Common myeloid progenitor, CD34-positive (primary cell): Measurements from ENCODE around the gene RTP5.
A peak's percentile ranks its signal among the peaks of the same experiment; 100 is the strongest.
"Not testable (repeated sequence)": the region's sequence is repeated elsewhere in the genome, so short reads cannot be mapped to it uniquely, and the experiment has no call there.

Experiments
- CTCF ChIA-PET: fragments of 350-600 bp; sonication (Branson Sonifier 250); formaldehyde crosslinking; loops from one replicate; lab custom pipeline; 2021; ENCODE audit warnings: antibody characterized with exemption; lab: Charles Lee
- POLR2A ChIA-PET: fragments of 350-600 bp; sonication (Branson Sonifier 250); formaldehyde crosslinking; loops from one replicate; lab custom pipeline; 2021; ENCODE audit warnings: antibody characterized with exemption; lab: Charles Lee
- DNase-seq, 3 donors: peaks; one replicate each; pipeline versions ENCODE4 v3.0.0 to v3.0.0-alpha.2; 2013
- H3K27ac ChIP-seq, 2 experiments: 1 replicate in 1 of 2; 2 replicates in 1 of 2; pipeline ENCODE4 v1.7.0; 2013; ENCODE audit warnings: inconsistent platforms in 2 of 2, low read length in 2 of 2, mild to moderate bottlenecking in 2 of 2, low read depth in 1 of 2, moderate library complexity in 1 of 2; ENCODE audit not compliant: severe bottlenecking in 2 of 2, insufficient read depth in 1 of 2, poor library complexity in 1 of 2
- H3K27me3 ChIP-seq, 5 experiments: replicated peaks in 2 of 5; 1 replicate in 3 of 5; 2 replicates in 2 of 5; pipeline versions ENCODE4 v1.6.1 to v1.7.0; 2013; ENCODE audit warnings: low read length in 4 of 5, mild to moderate bottlenecking in 2 of 5, moderate library complexity in 2 of 5, inconsistent platforms in 1 of 5; ENCODE audit not compliant: insufficient read depth in 5 of 5, control insufficient read depth in 4 of 5
- H3K36me3 ChIP-seq, 4 experiments: 1 replicate in 2 of 4; 2 replicates in 2 of 4; pipeline versions ENCODE4 v1.6.1 to v1.7.0; 2013; ENCODE audit warnings: low read length in 3 of 4, control low read depth in 1 of 4, mild to moderate bottlenecking in 1 of 4; ENCODE audit not compliant: control insufficient read depth in 4 of 4, insufficient read depth in 4 of 4
- H3K4me1 ChIP-seq, 4 experiments: 1 replicate in 3 of 4; 2 replicates in 1 of 4; pipeline versions ENCODE4 v1.6.1 to v1.7.1; 2013; ENCODE audit warnings: low read length in 3 of 4, mild to moderate bottlenecking in 3 of 4, control low read depth in 1 of 4, inconsistent platforms in 1 of 4, moderate library complexity in 1 of 4; ENCODE audit not compliant: control insufficient read depth in 4 of 4, insufficient read depth in 4 of 4; ENCODE audit errors: control extremely low read depth in 1 of 4
- H3K4me3 ChIP-seq, 7 experiments: 1 replicate in 4 of 7; 2 replicates in 3 of 7; pipeline versions ENCODE4 v1.5.1 to v1.7.0; 2013; ENCODE audit warnings: mild to moderate bottlenecking in 7 of 7, low read length in 6 of 7, moderate library complexity in 6 of 7, inconsistent platforms in 2 of 7, low read depth in 2 of 7, control low read depth in 1 of 7; ENCODE audit not compliant: insufficient read depth in 4 of 7, control insufficient read depth in 1 of 7; ENCODE audit errors: extremely low read depth in 1 of 7
- H3K9me3 ChIP-seq, 5 experiments: 1 replicate in 4 of 5; 2 replicates in 1 of 5; pipeline versions ENCODE4 v1.6.1 to v1.7.1; 2013; ENCODE audit warnings: low read length in 4 of 5, mild to moderate bottlenecking in 2 of 5, inconsistent platforms in 1 of 5, low read depth in 1 of 5, moderate library complexity in 1 of 5; ENCODE audit not compliant: control insufficient read depth in 4 of 5, insufficient read depth in 2 of 5; ENCODE audit errors: control extremely low read depth in 1 of 5
- WGBS: methylation state at CpG from one replicate; pipeline ENCODE4 v1.1.5; 2013; ENCODE audit not compliant: insufficient coverage; 5-methylcytosine and 5-hydroxymethylcytosine counted together

RTP5 gene

GRCh38 chr2:241823531-241824437, 45.7 kb upstream of the RTP5 start:
- peaks cover 6 to 19% (median 9%) of the 10 kb centered on the region in 5 experiments for H3K9me3 ChIP-seq
- H3K27ac ChIP-seq, H3K36me3 ChIP-seq, H3K27me3 ChIP-seq, H3K4me3 ChIP-seq: not testable (repeated sequence)
- peak in 2 of 3 donors; percentile 81 to 87 for DNase-seq
- peaks cover 0 to 14% (median 6%) of the 10 kb centered on the region in 4 experiments for H3K4me1 ChIP-seq
- ChIA-PET CTCF (interaction anchor here (0.8 to 1.6 kb wide), 2 partner anchors 11 to 12 kb away, joined by 3 read pairs; no protein-coding TSS in a partner anchor), POLR2A (interaction anchor here (0.5 kb wide), 1 partner anchor 84 kb away, joined by 4 read pairs; no protein-coding TSS in a partner anchor)
- WGBS = 93% methylated on average over 45 of the region's 45 CpGs

GRCh38 chr2:241827394-241827793, 42.1 kb upstream of the RTP5 start:
- H3K9me3 ChIP-seq = peaks cover 6 to 19% (median 12%) of the 10 kb centered on the region in 5 experiments
- H3K27ac ChIP-seq = no peak overlapping the region
- H3K27me3 ChIP-seq = no peaks in the 10 kb centered on the region
- no peak for DNase-seq
- H3K4me3 ChIP-seq = no peak overlapping the region
- ChIA-PET CTCF (interaction anchor here (0.7 kb wide), 2 partner anchors 10 to 100 kb away, joined by 3 to 4 read pairs; no protein-coding TSS in a partner anchor), POLR2A (no interaction called here)
- H3K36me3 ChIP-seq = no peaks in the 10 kb centered on the region
- no peaks in the 10 kb centered on the region for H3K4me1 ChIP-seq
- 92% methylated on average over 2 of the region's 2 CpGs for WGBS

DNA sequence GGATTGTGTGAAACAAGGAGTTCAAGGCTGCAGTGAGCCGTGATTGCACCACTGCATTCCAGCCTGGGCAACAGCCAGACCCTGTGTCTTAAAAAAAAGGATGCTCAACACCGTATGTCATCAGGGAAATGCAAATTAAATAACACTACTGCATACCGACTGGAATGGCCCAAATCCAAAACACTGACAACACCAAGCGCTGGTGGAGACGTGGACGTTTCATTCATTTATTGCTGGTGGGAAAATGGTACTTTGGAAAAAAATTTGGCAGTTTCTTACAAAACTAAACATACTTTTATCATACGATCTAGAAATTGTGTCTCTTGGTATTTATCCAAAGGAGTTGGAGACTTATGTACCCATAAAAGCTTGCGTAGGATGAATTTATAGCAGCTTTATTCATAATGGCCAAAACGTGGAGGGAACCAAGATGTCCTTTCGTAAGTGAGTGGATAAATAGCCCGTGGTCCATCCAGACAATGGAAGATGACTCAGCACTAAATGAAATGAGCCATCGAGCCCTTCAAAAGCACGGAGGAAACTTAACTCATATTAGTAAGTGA, 36.3 kb upstream of the RTP5 start:
- Histone ChIP-seq H3K4me3 (no peak overlapping the region), H3K36me3 (no peaks in the 10 kb centered on the region), H3K27me3 (no peaks in the 10 kb centered on the region), H3K9me3 (peaks cover 0 to 4% (median 0%) of the 10 kb centered on the region in 5 experiments), H3K4me1 (peaks cover 0 to 3% (median 1%) of the 10 kb centered on the region in 4 experiments), H3K27ac (no peak overlapping the region)
- WGBS = 64% methylated on average over 5 of the region's 13 CpGs
- ChIA-PET CTCF (no interaction called here), POLR2A (no interaction called here)
- DNase-seq = no peak

DNA sequence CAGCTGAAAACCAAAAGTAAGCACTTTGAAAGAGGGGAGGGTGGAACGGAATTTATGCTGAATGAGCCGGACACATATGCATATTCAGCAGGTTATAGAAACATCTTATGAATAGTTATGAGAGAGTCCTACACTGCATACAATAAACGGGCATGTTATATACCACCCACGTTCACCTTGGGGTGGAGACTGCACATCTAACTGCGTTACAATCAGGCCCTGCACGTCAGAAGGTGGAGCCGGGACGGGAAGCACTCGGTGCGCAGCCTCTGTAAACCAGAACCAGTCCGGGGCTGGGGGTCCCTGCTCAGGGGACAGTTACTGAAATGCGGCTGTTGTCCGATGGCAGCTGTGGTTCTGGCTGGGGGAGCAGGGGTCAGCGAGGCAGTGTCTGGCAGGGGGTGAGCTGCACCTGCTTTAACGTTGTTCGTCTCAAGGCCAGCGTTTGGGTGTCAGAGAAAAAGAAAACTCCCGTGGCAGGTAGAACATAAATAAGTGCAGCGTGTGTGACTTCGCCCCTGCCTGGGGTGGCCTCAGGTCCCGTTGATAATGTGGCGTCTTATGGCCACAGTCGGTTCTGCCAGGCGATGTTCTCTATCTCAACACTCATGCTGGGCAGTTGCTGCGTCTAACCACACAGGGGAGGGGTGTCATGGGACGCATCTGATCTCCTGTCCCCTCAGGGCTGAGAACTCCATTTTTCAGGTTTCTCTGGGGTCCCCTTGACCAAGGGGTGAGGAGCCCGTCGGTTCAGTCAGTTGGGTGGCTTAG, 35.6 kb upstream of the RTP5 start:
- H3K27me3 ChIP-seq, POLR2A ChIA-PET, H3K27ac ChIP-seq, H3K4me3 ChIP-seq, H3K4me1 ChIP-seq, H3K36me3 ChIP-seq, H3K9me3 ChIP-seq, DNase-seq: not testable (repeated sequence)
- 92% methylated on average over 23 of the region's 28 CpGs for WGBS
- CTCF ChIA-PET = interaction anchor here (1.1 kb wide), 1 partner anchor 8 kb away, joined by 3 read pairs; no protein-coding TSS in a partner anchor

DNA sequence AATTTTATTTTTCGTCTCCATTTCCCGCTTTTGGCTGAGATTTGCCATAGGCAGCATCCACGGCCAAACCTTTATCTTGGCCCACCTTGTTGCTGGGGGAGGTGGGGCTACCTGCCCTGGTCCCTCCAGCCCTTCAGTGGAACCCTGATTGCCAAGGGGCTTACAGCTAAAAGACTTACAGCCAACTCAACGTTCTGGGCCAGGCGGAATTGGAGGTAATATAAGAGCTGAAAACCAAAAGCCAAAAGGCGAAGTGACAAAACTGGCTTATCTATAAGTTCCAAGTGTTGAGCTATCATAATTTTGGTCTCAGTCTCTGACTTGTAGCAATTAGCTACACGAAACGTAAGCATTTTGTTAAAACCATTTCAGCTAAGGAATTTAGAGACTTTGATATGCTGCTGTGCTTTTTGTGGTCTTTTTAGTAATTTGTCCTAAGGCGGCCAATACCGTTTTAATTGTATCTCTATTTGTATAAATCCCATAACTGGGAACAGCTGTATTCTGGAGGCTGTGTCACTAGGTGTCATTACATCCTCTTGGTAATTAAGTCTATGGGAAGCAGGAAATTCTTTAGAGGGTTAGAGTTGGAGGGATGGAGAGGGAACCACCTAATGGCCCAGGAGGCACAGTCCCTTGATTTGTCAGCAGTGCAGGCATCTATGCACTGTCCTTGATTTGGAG, 34.9 kb upstream of the RTP5 start:
- Histone ChIP-seq H3K36me3 (no peaks in the 10 kb centered on the region), H3K27ac (no peak overlapping the region), H3K27me3 (no peaks in the 10 kb centered on the region), H3K4me1 (peaks cover 0 to 3% (median 1%) of the 10 kb centered on the region in 4 experiments), H3K4me3 (no peak overlapping the region), H3K9me3 (peaks cover 0 to 4% (median 0%) of the 10 kb centered on the region in 5 experiments)
- ChIA-PET POLR2A (no interaction called here), CTCF (interaction anchor here (0.8 to 1.5 kb wide), 3 partner anchors 9 to 34 kb away, joined by 3 to 4 read pairs (median 3); no protein-coding TSS in a partner anchor)
- no peak for DNase-seq
- WGBS = 95% methylated on average over 5 of the region's 10 CpGs

DNA sequence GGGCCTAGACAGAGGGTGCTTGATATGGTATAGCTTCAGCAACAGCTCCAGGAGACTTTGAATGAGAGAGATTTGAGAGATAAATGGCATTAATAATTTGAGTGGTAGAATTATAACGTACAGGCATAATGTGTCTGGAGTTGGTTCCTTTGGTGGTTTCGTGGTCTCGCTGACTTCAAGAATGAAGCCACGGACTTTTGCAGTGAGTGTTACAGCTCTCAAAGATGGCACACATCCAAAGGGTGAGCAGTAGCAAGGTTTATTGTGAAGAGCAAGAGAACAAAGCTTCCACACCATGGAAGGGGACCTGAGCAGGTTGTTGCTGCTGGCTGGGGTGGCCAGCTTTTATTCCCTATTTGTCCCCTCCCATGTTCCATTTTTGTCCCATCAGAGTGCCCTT, 33.9 kb upstream of the RTP5 start:
- WGBS = 21% methylated on average over 4 of the region's 4 CpGs
- ChIA-PET CTCF (interaction anchor here (0.6 to 1.5 kb wide), 7 partner anchors 11 to 101 kb away, joined by 3 to 6 read pairs (median 3); partner anchors contain the start of gene D2HGDH), POLR2A (no interaction called here)
- H3K4me1 ChIP-seq = peaks cover 0 to 3% (median 1%) of the 10 kb centered on the region in 4 experiments
- no peak overlapping the region for H3K4me3 ChIP-seq
- no peak overlapping the region for H3K27ac ChIP-seq
- peak in 2 of 3 donors; percentile 71 to 74 for DNase-seq
- H3K27me3 ChIP-seq = no peaks in the 10 kb centered on the region
- no peaks in the 10 kb centered on the region for H3K36me3 ChIP-seq
- H3K9me3 ChIP-seq = peaks cover 0 to 4% (median 0%) of the 10 kb centered on the region in 5 experiments
